Neural progenitor cell (in vitro differentiated cells): ENCODE data around the gene CMTM4. TPM values are rescaled to one million over a fixed set of nuclear protein-coding genes. Genes with fewer than 3 reads are reported as not detected.

Experiments
- DNase-seq: peaks from one replicate; pipeline ENCODE4 v3.0.0-alpha.2; 2016; ENCODE audit warnings: low spot score
- H2AFZ ChIP-seq: fragments of 200-600 bp; sonication (generic); replicated peaks from 2 replicates; pipeline ENCODE4 v1.6.1; 2016; ENCODE audit warnings: antibody characterized with exemption
- H3F3A ChIP-seq: fragments of 200-600 bp; sonication (generic); 2 replicates; pipeline ENCODE4 v1.6.1; 2016; ENCODE audit warnings: antibody characterized with exemption, low read depth
- H3K27ac ChIP-seq: fragments of 200-600 bp; sonication (generic); 2 replicates; pipeline ENCODE4 v1.5.1; 2016; ENCODE audit warnings: mild to moderate bottlenecking
- H3K27me3 ChIP-seq: fragments of 200-600 bp; sonication (generic); 2 replicates; pipeline ENCODE4 v1.6.1; 2016; ENCODE audit warnings: mild to moderate bottlenecking, moderate library complexity
- H3K36me3 ChIP-seq: fragments of 200-600 bp; sonication (generic); 2 replicates; pipeline ENCODE4 v1.5.1; 2016
- H3K4me1 ChIP-seq: fragments of 200-600 bp; sonication (generic); 2 replicates; pipeline ENCODE4 v1.6.1; 2016; ENCODE audit warnings: mixed run types
- H3K4me2 ChIP-seq: fragments of 200-600 bp; sonication (generic); 2 replicates; pipeline ENCODE4 v1.6.1; 2016
- H3K4me3 ChIP-seq: fragments of 200-600 bp; sonication (generic); 2 replicates; pipeline ENCODE4 v1.5.1; 2016
- H3K79me2 ChIP-seq: fragments of 200-600 bp; sonication (generic); 2 replicates; pipeline ENCODE4 v1.6.1; 2016; ENCODE audit warnings: low read depth
- H3K9ac ChIP-seq: fragments of 200-600 bp; sonication (generic); 2 replicates; pipeline ENCODE4 v1.6.1; 2016
- H3K9me3 ChIP-seq: fragments of 200-600 bp; sonication (generic); 2 replicates; pipeline ENCODE4 v1.5.1; 2016; ENCODE audit warnings: low read depth
- H4K20me1 ChIP-seq: fragments of 200-600 bp; sonication (generic); 2 replicates; pipeline ENCODE4 v1.6.1; 2016; ENCODE audit warnings: low read depth
- H3K27ac Mint-ChIP-seq: 3 replicates; pipeline ENCODE4 v1.8.0; 2021; ENCODE audit warnings: mixed read lengths
- H3K27me3 Mint-ChIP-seq: 2 replicates; pipeline ENCODE4 v1.8.0; 2022; ENCODE audit warnings: low read depth, mild to moderate bottlenecking, inconsistent platforms, moderate library complexity, mixed read lengths; ENCODE audit not compliant: insufficient read depth
- H3K36me3 Mint-ChIP-seq: 3 replicates; pipeline ENCODE4 v1.8.0; 2021; ENCODE audit warnings: mixed read lengths
- H3K4me1 Mint-ChIP-seq: 3 replicates; pipeline ENCODE4 v1.8.0; 2021; ENCODE audit warnings: mixed read lengths
- H3K4me3 Mint-ChIP-seq: 3 replicates; pipeline ENCODE4 v1.8.0; 2021; ENCODE audit warnings: mild to moderate bottlenecking, moderate library complexity, mixed read lengths
- H3K9me3 Mint-ChIP-seq: 3 replicates; pipeline ENCODE4 v1.8.0; 2020; ENCODE audit warnings: mixed read lengths
- CTCF ChIP-seq: fragments of 200-600 bp; sonication (generic); IDR thresholded peaks from 2 replicates; pipeline ENCODE4 v1.5.1; 2017; ENCODE audit warnings: antibody characterized with exemption, mild to moderate bottlenecking
- EZH2 ChIP-seq: fragments of 200-600 bp; sonication (generic); IDR thresholded peaks from 2 replicates; pipeline ENCODE4 v1.6.1; 2017; ENCODE audit warnings: antibody characterized with exemption, mild to moderate bottlenecking, moderate library complexity
- EZH2phosphoT487 ChIP-seq: fragments of 200-600 bp; sonication (generic); IDR thresholded peaks from 2 replicates; pipeline ENCODE4 v1.6.1; 2017; ENCODE audit warnings: antibody characterized with exemption
- total RNA-seq: library from RNA; depleted of rRNA; stranded (reverse); fragments of >200 nt; gene quantifications from 2 replicates; pipeline ENCODE4 v1.2.3, GENCODE V29; 2015; ENCODE audit warnings: low replicate concordance

The CMTM4 gene
- total RNA-seq, 1 donor from 2014 or later: 25.9 TPM

GRCh38 chr16:66706506-66706880, 9.9 kb upstream of the CMTM4 start:
- no peak overlapping the region for H2AFZ ChIP-seq
- Mint-ChIP-seq H3K9me3 (no peaks in the 10 kb centered on the region), H3K4me1 (peaks cover 10% of the 10 kb centered on the region), H3K4me3 (no peak overlapping the region), H3K36me3 (no peaks in the 10 kb centered on the region), H3K27me3 (peaks cover 4% of the 10 kb centered on the region), H3K27ac (no peak overlapping the region)
- H3K27ac ChIP-seq: no peak overlapping the region
- no peaks in the 10 kb centered on the region for H4K20me1 ChIP-seq
- no peak overlapping the region for H3K4me2 ChIP-seq
- H3K36me3 ChIP-seq: no peaks in the 10 kb centered on the region
- no peaks in the 10 kb centered on the region for H3K27me3 ChIP-seq
- H3K79me2 ChIP-seq: no peaks in the 10 kb centered on the region
- no peaks in the 10 kb centered on the region for H3K4me1 ChIP-seq
- H3K9me3 ChIP-seq: no peaks in the 10 kb centered on the region
- H3K4me3 ChIP-seq: no peak overlapping the region
- DNase-seq: no peak
- no peak for TF ChIP-seq CTCF
- TF ChIP-seq EZH2phosphoT487: no peak
- no peak for TF ChIP-seq EZH2
- H3K9ac ChIP-seq: no peak overlapping the region
- no peaks in the 10 kb centered on the region for H3F3A ChIP-seq

DNA sequence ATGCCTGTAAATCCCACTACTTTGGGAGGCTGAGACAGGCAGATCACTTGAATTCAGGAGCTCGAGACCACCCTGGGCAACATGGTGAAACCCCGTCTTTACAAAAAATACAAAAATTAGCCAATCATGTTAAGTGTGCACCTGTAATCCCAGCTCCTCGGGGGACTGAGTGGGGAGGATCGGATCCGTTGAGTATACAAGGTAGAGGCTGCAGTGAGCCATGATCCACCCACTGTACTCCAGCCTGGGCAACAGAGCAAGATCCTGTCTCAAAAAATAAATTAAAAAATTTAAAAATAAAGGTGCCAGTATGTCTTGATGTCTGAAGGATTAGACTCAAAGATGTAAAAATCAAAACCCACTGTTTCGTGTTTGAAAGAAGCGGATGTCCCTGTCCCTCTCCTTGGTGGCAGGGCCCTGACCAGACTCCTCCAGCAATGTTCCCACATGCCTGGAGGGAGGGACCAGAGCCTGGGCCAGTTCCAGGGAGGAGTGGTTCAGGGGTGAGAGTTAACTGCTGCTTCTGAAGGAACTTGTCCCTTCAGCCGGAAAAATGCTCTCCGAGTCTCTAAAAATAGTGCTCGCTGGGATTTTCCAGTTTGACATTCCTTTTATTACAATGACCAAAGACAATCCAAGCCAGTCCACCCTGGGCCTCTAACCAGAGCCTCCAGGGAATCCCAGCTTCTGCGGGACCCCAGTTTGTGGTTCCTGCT, 9.4 kb upstream of the CMTM4 start:
- Histone ChIP-seq H3K79me2 (no peaks in the 10 kb centered on the region), H3K9ac (no peak overlapping the region), H3K27ac (no peak overlapping the region), H3K4me1 (no peaks in the 10 kb centered on the region), H3K36me3 (no peaks in the 10 kb centered on the region), H4K20me1 (no peaks in the 10 kb centered on the region), H3K4me3 (no peak overlapping the region), H2AFZ (no peak overlapping the region), H3F3A (no peaks in the 10 kb centered on the region), H3K27me3 (no peaks in the 10 kb centered on the region), H3K4me2 (no peak overlapping the region), H3K9me3 (no peaks in the 10 kb centered on the region)
- no peaks in the 10 kb centered on the region for H3K9me3 Mint-ChIP-seq
- H3K27me3 Mint-ChIP-seq: peaks cover 4% of the 10 kb centered on the region
- no peak for DNase-seq
- H3K4me3 Mint-ChIP-seq: no peak overlapping the region
- H3K4me1 Mint-ChIP-seq: peaks cover 10% of the 10 kb centered on the region
- H3K27ac Mint-ChIP-seq: no peak overlapping the region
- H3K36me3 Mint-ChIP-seq: no peaks in the 10 kb centered on the region
- no peak for TF ChIP-seq EZH2
- TF ChIP-seq EZH2phosphoT487: no peak
- no peak for TF ChIP-seq CTCF

DNA sequence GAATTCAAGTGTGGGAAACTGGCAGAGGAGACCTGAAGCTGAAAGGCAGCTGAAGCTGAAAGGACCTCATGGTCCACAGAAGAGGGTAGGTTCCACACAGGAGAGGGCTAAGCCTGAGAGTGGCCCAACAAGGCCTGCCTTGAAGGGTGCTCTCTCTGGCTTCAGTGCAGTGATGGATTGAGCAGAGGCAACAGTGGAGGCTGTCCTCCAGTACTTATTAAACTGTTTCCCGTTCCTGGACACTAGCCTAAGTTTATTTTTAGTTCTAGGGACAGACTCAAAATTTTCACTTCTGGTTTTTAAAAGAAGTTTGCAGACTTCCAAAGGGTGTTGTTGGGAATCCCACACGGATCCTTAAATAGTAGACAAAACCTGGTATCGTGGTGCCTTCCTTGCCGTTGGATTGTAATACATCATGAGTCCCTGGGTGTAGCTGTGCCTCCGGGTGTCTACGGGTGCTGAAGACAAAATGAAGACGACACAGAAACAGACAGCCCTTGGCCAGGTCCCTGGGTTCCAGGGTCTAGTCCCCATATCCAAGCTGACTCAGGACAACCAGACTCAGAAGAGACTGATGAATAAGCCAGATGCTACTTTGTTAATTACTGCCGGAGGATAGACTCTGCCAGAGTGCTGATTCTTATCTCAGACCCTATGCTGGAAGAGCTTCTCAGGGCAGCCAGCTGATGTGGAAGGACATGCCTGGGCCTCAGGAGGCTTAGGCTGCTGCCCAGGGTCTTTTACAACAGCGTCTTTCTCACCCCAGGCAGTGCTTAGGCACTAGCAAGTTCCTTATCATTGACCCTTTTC, 7.1 kb upstream of the CMTM4 start:
- Mint-ChIP-seq H3K9me3 (no peaks in the 10 kb centered on the region), H3K27ac (no peak overlapping the region), H3K27me3 (peaks cover 7% of the 10 kb centered on the region), H3K4me1 (peaks cover 10% of the 10 kb centered on the region), H3K36me3 (no peaks in the 10 kb centered on the region), H3K4me3 (no peak overlapping the region)
- Histone ChIP-seq H3F3A (no peaks in the 10 kb centered on the region), H3K79me2 (no peaks in the 10 kb centered on the region), H3K4me3 (no peak overlapping the region), H3K27me3 (no peaks in the 10 kb centered on the region), H3K4me1 (no peaks in the 10 kb centered on the region), H3K9ac (no peak overlapping the region), H4K20me1 (no peaks in the 10 kb centered on the region), H3K9me3 (no peaks in the 10 kb centered on the region), H3K4me2 (no peak overlapping the region), H2AFZ (no peak overlapping the region), H3K27ac (no peak overlapping the region), H3K36me3 (no peaks in the 10 kb centered on the region)
- TF ChIP-seq EZH2 (no peak), CTCF (no peak), EZH2phosphoT487 (no peak)
- no peak for DNase-seq
